GM12865 (cell line): ENCODE data around the gene ATP2A1.
"Not testable (repeated sequence)": the region's sequence is repeated elsewhere in the genome, so short reads cannot be mapped to it uniquely, and the experiment has no call there.

ENCODE experiments used
- DNase-seq: peaks from one replicate; pipeline ENCODE4 v3.0.0; 2010; ENCODE audit warnings: low read depth
- H3K4me3 ChIP-seq: 2 replicates; pipeline ENCODE4 v1.5.1; 2011; ENCODE audit warnings: mild to moderate bottlenecking, low read depth, low read length, control low read depth
- CTCF ChIP-seq: IDR thresholded peaks from 2 replicates; pipeline ENCODE4 v1.5.1; 2011; ENCODE audit warnings: low read length, control low read depth, low read depth, inconsistent platforms; ENCODE audit not compliant: insufficient read depth; ENCODE audit errors: missing control alignments

The ATP2A1 gene

GRCh38 chr16:28876973-28877654 lies 1.2 kb upstream of the ATP2A1 start:
- DNase-seq: peak; percentile 48
- H3K4me3 ChIP-seq: no peak overlapping the region
- TF ChIP-seq CTCF: peak; percentile 1

GRCh38 chr16:28877655-28878000 lies 660 bp upstream of the ATP2A1 start:
- TF ChIP-seq CTCF: no peak
- H3K4me3 ChIP-seq: no peak overlapping the region
- DNase-seq: no peak

GRCh38 chr16:28879261-28879840 lies 1.1 kb downstream of the ATP2A1 start:
- no peak for TF ChIP-seq CTCF
- no peak for DNase-seq

GRCh38 chr16:28879841-28880588 lies 1.7 kb downstream of the ATP2A1 start:
- no peak for TF ChIP-seq CTCF
- peak; percentile 93 for DNase-seq

More at GRCh38 chr16:28879261-28879840, 1.1 kb downstream of the ATP2A1 start:
- H3K4me3 ChIP-seq: peak overlapping the region; percentile 73

GRCh38 chr16:28880589-28880915 lies 2.3 kb downstream of the ATP2A1 start:
- TF ChIP-seq CTCF: no peak
- DNase-seq: no peak
- peak overlapping the region; percentile 73 for H3K4me3 ChIP-seq

More at GRCh38 chr16:28879841-28880588, 1.7 kb downstream of the ATP2A1 start:
- peak overlapping the region; percentile 73 for H3K4me3 ChIP-seq

GRCh38 chr16:28880955-28881354 lies 2.7 kb downstream of the ATP2A1 start:
- no peak for DNase-seq
- TF ChIP-seq CTCF: no peak
- H3K4me3 ChIP-seq: no peak overlapping the region

- H3K4me3 ChIP-seq, DNase-seq: not testable (repeated sequence)
Measured at GRCh38 chr16:28881565-28881964, 3.3 kb downstream of the ATP2A1 start.
